Stomach (tissue), 4 donors: ENCODE measurements around the gene APOH.

Source experiments
- POLR2A ChIP-seq, 4 donors: fragments of 450-650 bp; IDR thresholded peaks; one replicate each; pipeline ENCODE4 v1.6.1; 2016; ENCODE audit warnings: antibody characterized with exemption in 4 of 4, control low read depth in 2 of 4, mild to moderate bottlenecking in 1 of 4, moderate library complexity in 1 of 4
- POLR2AphosphoS5 ChIP-seq, 3 donors: sonication (generic); formaldehyde crosslinking; IDR thresholded peaks; one replicate each; pipeline ENCODE4 v1.6.1; 2016; ENCODE audit warnings: antibody characterized with exemption in 3 of 3
- TF ChIP-seq, protein P1 (sequence below), 7 experiments: fragments of 450-650 bp in 4 of 7; fragments of 200-600 bp in 3 of 7; sonication (generic) in 3 of 7; IDR thresholded peaks; one replicate each; pipeline ENCODE4 v1.5.1; 2016 to 2019; ENCODE audit warnings: antibody characterized with exemption in 7 of 7, control low read depth in 2 of 7, mild to moderate bottlenecking in 1 of 7

DNA sequence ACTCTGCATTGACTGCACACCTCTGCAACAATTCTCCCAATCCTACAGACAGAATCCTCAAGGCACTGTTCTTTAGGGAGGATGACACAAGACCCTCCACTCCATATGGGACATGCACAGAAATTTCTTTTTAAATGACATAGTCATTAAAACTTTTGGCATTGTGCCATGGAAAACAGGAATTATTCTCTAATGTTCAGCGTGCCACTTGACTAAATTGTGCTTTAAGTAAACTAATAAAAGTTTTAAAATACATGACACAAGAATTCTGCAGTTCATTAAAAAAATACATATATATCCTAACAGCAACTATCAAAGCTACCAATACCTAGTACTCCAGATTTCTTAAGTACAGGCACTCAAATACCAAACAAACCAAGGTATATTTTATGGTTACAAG is 53.3 kb downstream of the APOH start:
- TF ChIP-seq, protein P1, sequence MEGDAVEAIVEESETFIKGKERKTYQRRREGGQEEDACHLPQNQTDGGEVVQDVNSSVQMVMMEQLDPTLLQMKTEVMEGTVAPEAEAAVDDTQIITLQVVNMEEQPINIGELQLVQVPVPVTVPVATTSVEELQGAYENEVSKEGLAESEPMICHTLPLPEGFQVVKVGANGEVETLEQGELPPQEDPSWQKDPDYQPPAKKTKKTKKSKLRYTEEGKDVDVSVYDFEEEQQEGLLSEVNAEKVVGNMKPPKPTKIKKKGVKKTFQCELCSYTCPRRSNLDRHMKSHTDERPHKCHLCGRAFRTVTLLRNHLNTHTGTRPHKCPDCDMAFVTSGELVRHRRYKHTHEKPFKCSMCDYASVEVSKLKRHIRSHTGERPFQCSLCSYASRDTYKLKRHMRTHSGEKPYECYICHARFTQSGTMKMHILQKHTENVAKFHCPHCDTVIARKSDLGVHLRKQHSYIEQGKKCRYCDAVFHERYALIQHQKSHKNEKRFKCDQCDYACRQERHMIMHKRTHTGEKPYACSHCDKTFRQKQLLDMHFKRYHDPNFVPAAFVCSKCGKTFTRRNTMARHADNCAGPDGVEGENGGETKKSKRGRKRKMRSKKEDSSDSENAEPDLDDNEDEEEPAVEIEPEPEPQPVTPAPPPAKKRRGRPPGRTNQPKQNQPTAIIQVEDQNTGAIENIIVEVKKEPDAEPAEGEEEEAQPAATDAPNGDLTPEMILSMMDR (IDR thresholded peaks at IDR 0.05): no peak
- TF ChIP-seq POLR2A (IDR thresholded peaks at IDR 0.05): no peak
- TF ChIP-seq POLR2AphosphoS5 (IDR thresholded peaks at IDR 0.05): no peak
